HG02884 (cell line): ENCODE measurements around the gene CNN1.

Experiments used
- ATAC-seq: cut with Tn5 transposase; IDR thresholded peaks from one replicate; pipeline ENCODE4 v1.9.1; 2021; ENCODE audit warnings: mild to moderate bottlenecking, moderate library complexity; ENCODE audit not compliant: unreplicated experiment

The CNN1 gene

GRCh38 chr19:11534538-11534937, 4.1 kb upstream of the CNN1 start:
- no peak for ATAC-seq

GRCh38 chr19:11534948-11535347, 3.7 kb upstream of the CNN1 start:
- no peak for ATAC-seq

GRCh38 chr19:11535792-11536595, 2.7 kb upstream of the CNN1 start:
- no peak for ATAC-seq

GRCh38 chr19:11539495-11540365, 1.1 kb downstream of the CNN1 start:
- no peak for ATAC-seq

- ATAC-seq, result no peak
Measured at GRCh38 chr19:11540645-11541044, 2.0 kb downstream of the CNN1 start.

GRCh38 chr19:11541238-11541637, 2.6 kb downstream of the CNN1 start:
- no peak for ATAC-seq

GRCh38 chr19:11547929-11548700, 9.5 kb downstream of the CNN1 start:
- ATAC-seq, result no peak

GRCh38 chr19:11549386-11549953, 10.8 kb downstream of the CNN1 start:
- ATAC-seq, result no peak

- no peak for ATAC-seq
Measured at GRCh38 chr19:11550265-11550664, 11.6 kb downstream of the CNN1 start.

GRCh38 chr19:11551603-11552235, 13.1 kb downstream of the CNN1 start:
- no peak for ATAC-seq

- no peak for ATAC-seq
Measured at GRCh38 chr19:11552666-11553372, 14.2 kb downstream of the CNN1 start.

GRCh38 chr19:11554160-11554559, 15.5 kb downstream of the CNN1 start:
- ATAC-seq, result no peak

GRCh38 chr19:11555246-11555645, 16.6 kb downstream of the CNN1 start:
- no peak for ATAC-seq

GRCh38 chr19:11556634-11557420, 18.2 kb downstream of the CNN1 start:
- ATAC-seq, result no peak

GRCh38 chr19:11558881-11559828, 20.5 kb downstream of the CNN1 start, which contains the start of gene ELOF1:
Gene ELOF1, minus strand, starts transcription at chr19:11559230. Its CDS starts 4,883 bp downstream, at chr19:11554347.
- peak; percentile 85 for ATAC-seq

GRCh38 chr19:11560404-11561051, 21.9 kb downstream of the CNN1 start:
- no peak for ATAC-seq

GRCh38 chr19:11563532-11563931, 24.9 kb downstream of the CNN1 start:
- no peak for ATAC-seq
